ENCODE measurements around the gene ITGA6. TPM values are rescaled to one million over a fixed set of nuclear protein-coding genes. Genes with fewer than 3 reads are reported as not detected.

The ITGA6 gene
- total and polyA plus RNA-seq, 2 experiments from 2014 or later = 32.9 to 124 TPM

GRCh38 chr2:172442072-172442895 is 14.9 kb downstream of the ITGA6 start:
- Histone ChIP-seq H3K4me3 (no peak overlapping the region), H4K20me1 (replicated peaks; ENCODE audit: insufficient read depth) (peaks cover 26% of the 10 kb centered on the region), H3K4me1 (ENCODE audit: insufficient read depth) (peaks cover 61% of the 10 kb centered on the region), H3F3A (replicated peaks; ENCODE audit: low read depth) (no peaks in the 10 kb centered on the region), H3K36me3 (ENCODE audit: insufficient read depth) (no peaks in the 10 kb centered on the region), H2AFZ (no peak overlapping the region), H3K27me3 (ENCODE audit: insufficient read depth) (no peaks in the 10 kb centered on the region), H3K27ac (ENCODE audit: low read depth) (no peak overlapping the region), H3K9me2 (ENCODE audit: insufficient read depth) (peaks cover 4% of the 10 kb centered on the region; the same call in 1 of the 2 replicates), H3K4me2 (0 out of 2 replicates have a peak overlapping the region, but pooled peaks have one; percentile 3), H3K79me2 (replicated peaks; ENCODE audit: insufficient read depth) (peaks cover 100% of the 10 kb centered on the region)
- TF ChIP-seq ZNF462 (CRISPR knock-in tag; IDR thresholded peaks at IDR 0.05) = no peak
- TF ChIP-seq JUNB (IDR thresholded peaks at IDR 0.05; ENCODE audit: unreplicated experiment) = no peak
- no peak for TF ChIP-seq CTCF (conservative IDR thresholded peaks at IDR 0.05; ENCODE audit: low read depth in 2 of 2)
- TF ChIP-seq CREB1 (CRISPR knock-in tag; IDR thresholded peaks at IDR 0.05; ENCODE audit: low read depth) = no peak
- TF ChIP-seq EZH2phosphoT487 (IDR thresholded peaks at IDR 0.05; ENCODE audit: unreplicated experiment) = no peak
- TF ChIP-seq ZNF331 (CRISPR knock-in tag; IDR thresholded peaks at IDR 0.05; ENCODE audit: low read depth) = no peak
- TF ChIP-seq NANOG (IDR thresholded peaks at IDR 0.05; ENCODE audit: borderline replicate concordance) = no peak
- TF ChIP-seq ETS1 (IDR thresholded peaks at IDR 0.05) = no peak
- no peak for TF ChIP-seq STAT1 (IDR thresholded peaks at IDR 0.05; ENCODE audit: unreplicated experiment)
- TF ChIP-seq REST (IDR thresholded peaks at IDR 0.05; ENCODE audit: unreplicated experiment) = no peak
- no peak for TF ChIP-seq ZNF114 (CRISPR knock-in tag; IDR thresholded peaks at IDR 0.05)
- no peak for TF ChIP-seq POLR2AphosphoS5 (IDR thresholded peaks at IDR 0.05; ENCODE audit: low read depth)
- TF ChIP-seq EZH2 (IDR thresholded peaks at IDR 0.05; ENCODE audit: low read depth, unreplicated experiment) = no peak
- Mint-ChIP-seq H3K27ac (peak overlapping the region; percentile 67), H3K4me1 (peaks cover 47% of the 10 kb centered on the region), H3K9me3 (no peaks in the 10 kb centered on the region), H3K4me3 (no peak overlapping the region), H3K36me3 (ENCODE audit: low read depth) (peaks cover 12% of the 10 kb centered on the region; the same call in 2 of the 3 replicates), H3K27me3 (ENCODE audit: insufficient read depth, low read depth, poor library complexity) (no peaks in the 10 kb centered on the region)
- peak; percentile 75 for ATAC-seq
- no peak for DNase-seq (ENCODE audit: low spot score)

Measured in GM23338 (cell line).